Measurements from ENCODE around the gene SMIM5. TPM values are rescaled to one million over a fixed set of nuclear protein-coding genes. Genes with fewer than 3 reads are reported as not detected.
A peak's percentile ranks its signal among the peaks of the same experiment; 100 is the strongest.

The SMIM5 gene
- total and polyA plus RNA-seq, 2 donors (not counting 3 experiments of a cell fraction or from before 2014, with no cell fraction given), result not detected

DNA sequence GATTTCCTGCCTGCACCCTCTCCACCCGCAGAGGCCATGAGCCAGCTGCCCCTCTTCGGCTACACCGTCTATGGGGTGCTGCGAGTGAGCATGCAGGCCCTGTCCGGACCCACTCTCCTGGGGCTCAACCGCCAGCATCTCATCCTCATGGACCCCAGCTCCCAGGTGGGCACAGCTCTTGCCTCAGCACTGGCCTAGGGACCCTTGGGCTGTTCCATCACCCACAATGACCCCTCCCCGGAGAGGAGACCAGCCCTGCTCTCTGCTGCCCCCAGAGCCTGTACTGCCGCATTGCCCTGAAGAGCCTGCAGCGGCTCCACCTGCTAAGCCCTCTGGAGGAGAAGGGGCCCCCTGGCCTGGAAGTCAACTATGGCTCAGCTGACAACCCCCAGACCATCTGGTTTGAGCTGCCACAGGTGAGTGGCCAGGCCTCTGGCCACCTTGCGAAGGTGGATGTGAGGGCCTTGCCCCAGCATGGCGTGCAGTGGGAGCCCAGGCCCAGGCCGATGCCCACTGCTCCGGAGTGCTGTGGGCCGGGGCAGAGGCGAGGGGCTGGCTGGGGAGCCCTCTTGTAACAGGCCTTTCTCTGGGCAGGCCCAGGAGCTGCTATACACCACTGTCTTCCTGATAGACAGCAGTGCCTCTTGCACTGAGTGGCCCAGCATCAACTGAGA, 7.3 kb upstream of the SMIM5 start:
- DNase-seq (ENCODE audit: low read depth, low spot score) (peak; percentile 15), FAIRE-seq (no peak)
- Histone ChIP-seq H3K79me2 (ENCODE audit: control insufficient read depth, insufficient read depth, low read length) (no peaks in the 10 kb centered on the region), H3K4me3 (replicated peaks in 1 of 3; ENCODE audit: insufficient read depth in 1 of 3, low read depth in 1 of 3, low read length in 3 of 3) (no peak overlapping the region), H3K27ac (ENCODE audit: insufficient read depth, low read depth, low read length) (no peak overlapping the region), H3K9me3 (replicated peaks; ENCODE audit: control insufficient read depth, insufficient read depth, low read length) (no peaks in the 10 kb centered on the region), H3K4me1 (ENCODE audit: control insufficient read depth, extremely low read depth, insufficient read depth, low read length) (no peaks in the 10 kb centered on the region), H2AFZ (ENCODE audit: low read depth, low read length) (no peak overlapping the region), H3K4me2 (ENCODE audit: insufficient read depth, low read length) (no peak overlapping the region), H3K36me3 (ENCODE audit: control insufficient read depth in 2 of 2, extremely low read depth in 1 of 2, insufficient read depth in 2 of 2, low read length in 2 of 2) (no peaks in the 10 kb centered on the region), H3K9me1 (replicated peaks; ENCODE audit: control insufficient read depth, extremely low read depth, insufficient read depth, low read length) (no peaks in the 10 kb centered on the region), H3K9ac (replicated peaks; ENCODE audit: extremely low read depth, insufficient read depth, low read length) (no peak overlapping the region), H4K20me1 (replicated peaks; ENCODE audit: control insufficient read depth, extremely low read depth, insufficient read depth, low read length) (no peaks in the 10 kb centered on the region), H3K27me3 (ENCODE audit: control insufficient read depth in 2 of 2, insufficient read depth in 2 of 2, low read length in 2 of 2) (no peaks in the 10 kb centered on the region)
- no peak for TF ChIP-seq POLR2AphosphoS5 (IDR thresholded peaks at IDR 0.05; ENCODE audit: insufficient read depth, low read depth, low read length)
- TF ChIP-seq, protein P1, sequence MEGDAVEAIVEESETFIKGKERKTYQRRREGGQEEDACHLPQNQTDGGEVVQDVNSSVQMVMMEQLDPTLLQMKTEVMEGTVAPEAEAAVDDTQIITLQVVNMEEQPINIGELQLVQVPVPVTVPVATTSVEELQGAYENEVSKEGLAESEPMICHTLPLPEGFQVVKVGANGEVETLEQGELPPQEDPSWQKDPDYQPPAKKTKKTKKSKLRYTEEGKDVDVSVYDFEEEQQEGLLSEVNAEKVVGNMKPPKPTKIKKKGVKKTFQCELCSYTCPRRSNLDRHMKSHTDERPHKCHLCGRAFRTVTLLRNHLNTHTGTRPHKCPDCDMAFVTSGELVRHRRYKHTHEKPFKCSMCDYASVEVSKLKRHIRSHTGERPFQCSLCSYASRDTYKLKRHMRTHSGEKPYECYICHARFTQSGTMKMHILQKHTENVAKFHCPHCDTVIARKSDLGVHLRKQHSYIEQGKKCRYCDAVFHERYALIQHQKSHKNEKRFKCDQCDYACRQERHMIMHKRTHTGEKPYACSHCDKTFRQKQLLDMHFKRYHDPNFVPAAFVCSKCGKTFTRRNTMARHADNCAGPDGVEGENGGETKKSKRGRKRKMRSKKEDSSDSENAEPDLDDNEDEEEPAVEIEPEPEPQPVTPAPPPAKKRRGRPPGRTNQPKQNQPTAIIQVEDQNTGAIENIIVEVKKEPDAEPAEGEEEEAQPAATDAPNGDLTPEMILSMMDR (IDR thresholded peaks at IDR 0.05; ENCODE audit: extremely low read depth in 1 of 2, insufficient read depth in 1 of 2, low read depth in 1 of 2, low read length in 2 of 2), result peak; percentile 50 to 80
- intact Hi-C loops (cut with micrococcal nuclease), result no loop called here
- CTCF ChIA-PET, result interaction anchor here (0.8 to 16.3 kb wide), 7 partner anchors 7 to 128 kb away, joined by 3 to 625 read pairs (median 10); partner anchors contain the start of gene SMIM5
- POLR2A ChIA-PET, result no interaction called here
- no TSS peak for BruUV-seq (replicated peaks)
- dilution Hi-C loops (cut with MboI; ENCODE audit: extremely low pct_ligation_motif_present, low sequenced_read_pairs), result no loop called here

DNA sequence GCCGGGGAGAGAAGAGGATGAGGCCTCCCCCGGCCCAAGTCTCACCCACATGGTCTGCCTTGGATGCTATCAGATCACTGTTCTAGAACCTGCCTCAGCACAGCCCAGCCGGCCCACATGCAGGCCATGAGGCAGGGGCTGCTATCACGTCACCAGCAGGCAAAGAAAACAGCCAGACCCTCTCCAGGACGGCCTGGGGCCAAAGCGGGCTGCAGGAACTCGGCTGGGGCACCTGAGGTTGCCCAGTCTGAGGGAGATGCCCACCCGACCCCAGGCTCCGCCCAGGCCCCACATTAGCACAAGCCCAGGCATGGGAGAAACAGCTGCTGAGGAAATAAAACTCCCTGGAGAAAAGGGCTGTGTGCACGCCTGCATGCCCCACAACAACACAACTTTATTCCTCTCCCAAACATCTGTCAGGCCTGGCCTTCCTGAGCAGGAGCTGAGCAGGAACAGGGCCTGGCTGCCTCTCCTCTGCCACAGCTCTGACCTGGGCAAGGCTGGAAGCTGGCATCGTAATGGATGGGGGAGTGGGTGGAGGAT, 6.7 kb upstream of the SMIM5 start:
- no peaks in the 10 kb centered on the region for H3K4me1 ChIP-seq (ENCODE audit: control insufficient read depth, extremely low read depth, insufficient read depth, low read length)
- DNase-seq (ENCODE audit: low read depth, low spot score) (no peak), FAIRE-seq (no peak)
- CTCF ChIA-PET, result interaction anchor here (1.8 to 16.3 kb wide), 2 partner anchors 10 to 121 kb away, joined by 10 to 625 read pairs; no protein-coding TSS in a partner anchor
- H3K9me1 ChIP-seq (replicated peaks; ENCODE audit: control insufficient read depth, extremely low read depth, insufficient read depth, low read length), result no peaks in the 10 kb centered on the region
- no peak overlapping the region for H3K4me2 ChIP-seq (ENCODE audit: insufficient read depth, low read length)
- intact Hi-C loops (cut with micrococcal nuclease), result no loop called here
- H3K27me3 ChIP-seq (ENCODE audit: control insufficient read depth in 2 of 2, insufficient read depth in 2 of 2, low read length in 2 of 2), result no peaks in the 10 kb centered on the region
- H3K27ac ChIP-seq (ENCODE audit: insufficient read depth, low read depth, low read length), result no peak overlapping the region
- H3K9ac ChIP-seq (replicated peaks; ENCODE audit: extremely low read depth, insufficient read depth, low read length), result no peak overlapping the region
- dilution Hi-C loops (cut with MboI; ENCODE audit: extremely low pct_ligation_motif_present, low sequenced_read_pairs), result no loop called here
- H3K36me3 ChIP-seq (ENCODE audit: control insufficient read depth in 2 of 2, extremely low read depth in 1 of 2, insufficient read depth in 2 of 2, low read length in 2 of 2), result no peaks in the 10 kb centered on the region
- H4K20me1 ChIP-seq (replicated peaks; ENCODE audit: control insufficient read depth, extremely low read depth, insufficient read depth, low read length), result no peaks in the 10 kb centered on the region
- H3K79me2 ChIP-seq (ENCODE audit: control insufficient read depth, insufficient read depth, low read length), result no peaks in the 10 kb centered on the region
- no peak overlapping the region for H3K4me3 ChIP-seq (replicated peaks in 1 of 3; ENCODE audit: insufficient read depth in 1 of 3, low read depth in 1 of 3, low read length in 3 of 3)
- no peaks in the 10 kb centered on the region for H3K9me3 ChIP-seq (replicated peaks; ENCODE audit: control insufficient read depth, insufficient read depth, low read length)
- TF ChIP-seq POLR2A (IDR thresholded peaks at IDR 0.05; ENCODE audit: low read depth, low read length) (no peak), MYC (IDR thresholded peaks at IDR 0.05; ENCODE audit: low read depth, low read length) (no peak), POLR2AphosphoS5 (IDR thresholded peaks at IDR 0.05; ENCODE audit: insufficient read depth, low read depth, low read length) (no peak), EZH2 (IDR thresholded peaks at IDR 0.05; ENCODE audit: borderline replicate concordance, low read depth, low read length, severe bottlenecking) (no peak), FOS (IDR thresholded peaks at IDR 0.05; ENCODE audit: borderline replicate concordance, insufficient read depth, low read length) (no peak), GATA2 (IDR thresholded peaks at IDR 0.05; ENCODE audit: insufficient read depth, insufficient read length, low read depth, low read length) (no peak), JUN (IDR thresholded peaks at IDR 0.05; ENCODE audit: borderline replicate concordance, insufficient read depth, insufficient read length, low read depth) (no peak)
- TF ChIP-seq, protein P2, sequence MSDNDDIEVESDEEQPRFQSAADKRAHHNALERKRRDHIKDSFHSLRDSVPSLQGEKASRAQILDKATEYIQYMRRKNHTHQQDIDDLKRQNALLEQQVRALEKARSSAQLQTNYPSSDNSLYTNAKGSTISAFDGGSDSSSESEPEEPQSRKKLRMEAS (IDR thresholded peaks at IDR 0.05; ENCODE audit: insufficient read depth, insufficient read length), result no peak
- TF ChIP-seq, protein P1 (IDR thresholded peaks at IDR 0.05; ENCODE audit: extremely low read depth in 1 of 2, insufficient read depth in 1 of 2, low read depth in 1 of 2, low read length in 2 of 2), result no peak
- no TSS peak for BruUV-seq (replicated peaks)
- no peak overlapping the region for H2AFZ ChIP-seq (ENCODE audit: low read depth, low read length)
- POLR2A ChIA-PET, result interaction anchor here (0.6 kb wide), 1 partner anchor 15 kb away, joined by 3 read pairs; no protein-coding TSS in a partner anchor
